HG03135 (cell line): ENCODE measurements around the gene FAM234B.
"Not testable (repeated sequence)": the region's sequence is repeated elsewhere in the genome, so short reads cannot be mapped to it uniquely, and the experiment has no call there.

ENCODE experiments used
- ATAC-seq: cut with Tn5 transposase; IDR thresholded peaks from one replicate; pipeline ENCODE4 v1.9.1; 2021; ENCODE audit warnings: mild to moderate bottlenecking, moderate library complexity; ENCODE audit not compliant: unreplicated experiment

FAM234B gene

GRCh38 chr12:13023811-13024530 lies 20.2 kb upstream of the FAM234B start:
- ATAC-seq = no peak

DNA sequence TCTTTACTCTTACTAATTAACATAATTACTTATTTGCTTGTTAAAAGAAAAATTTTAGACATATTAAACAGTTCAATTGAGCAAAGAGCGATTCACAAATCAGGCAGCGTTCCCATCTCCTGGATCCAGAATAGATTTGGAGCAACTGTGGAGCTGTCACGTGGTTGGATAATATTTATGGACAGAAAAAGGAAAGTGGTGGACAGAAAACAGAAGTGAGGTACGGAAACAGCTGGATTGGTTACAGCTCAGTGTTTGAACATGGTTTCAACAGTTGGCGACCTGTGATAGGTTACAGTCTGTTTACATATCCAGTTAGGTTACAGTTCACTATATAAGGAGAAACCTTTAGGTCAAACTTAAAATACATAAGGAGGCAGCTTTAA lies 19.7 kb upstream of the FAM234B start:
- no peak for ATAC-seq

DNA sequence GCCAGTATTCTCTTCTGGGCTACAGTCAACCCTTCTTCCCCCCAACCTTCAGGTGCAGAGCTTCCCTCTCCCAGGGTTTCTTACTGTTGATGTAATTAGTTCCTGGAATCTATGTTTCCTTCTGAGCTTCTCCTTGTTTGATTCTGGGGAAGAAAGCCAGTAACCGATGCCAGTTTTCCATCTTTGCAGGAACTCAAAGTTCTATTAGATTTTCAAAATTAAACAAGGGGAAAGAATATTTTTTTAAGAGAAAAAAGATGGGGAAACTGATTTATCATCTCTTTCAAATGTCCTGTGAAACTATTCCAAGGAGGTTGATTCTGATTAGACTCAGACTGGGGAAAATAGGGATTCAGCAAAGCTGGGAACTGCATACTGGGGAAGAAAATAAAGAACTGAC lies 17.9 kb upstream of the FAM234B start:
- ATAC-seq = no peak

DNA sequence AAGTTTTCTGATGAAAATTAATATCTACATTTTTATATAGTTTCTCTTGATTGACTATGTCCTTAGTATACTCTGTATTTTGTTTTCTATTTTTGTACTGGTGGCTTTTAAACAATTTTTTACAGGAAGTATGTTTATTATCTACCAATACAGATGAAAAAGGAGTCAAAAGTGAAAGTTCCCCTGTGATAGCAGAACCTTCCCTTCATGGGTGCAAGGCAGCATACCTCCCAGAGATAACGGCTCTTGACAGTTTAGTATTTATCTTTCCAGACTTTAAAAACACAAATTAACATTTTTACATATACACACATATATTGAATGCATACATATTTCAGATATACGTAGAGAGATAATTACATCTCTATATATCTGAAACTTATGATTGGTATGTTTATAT lies 17.1 kb upstream of the FAM234B start:
- no peak for ATAC-seq

DNA sequence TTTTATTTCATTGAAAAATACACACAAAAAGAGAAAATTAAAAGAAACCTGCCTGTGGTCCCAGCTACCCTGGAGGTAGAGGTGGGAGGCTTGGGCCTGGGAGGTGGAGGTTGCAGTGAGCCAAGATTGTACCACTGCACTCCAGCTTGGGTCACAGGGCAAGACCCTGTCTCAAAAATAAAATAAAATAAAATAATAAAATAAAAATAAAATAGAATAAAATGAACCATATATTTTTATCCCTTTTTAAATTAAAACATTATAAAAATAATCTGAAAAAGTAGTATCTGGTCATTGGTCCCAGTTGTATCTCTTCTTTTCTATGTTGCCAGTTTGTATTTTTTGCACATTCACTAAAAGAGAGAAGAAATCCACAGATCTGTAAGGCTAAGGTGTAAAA lies 16.7 kb upstream of the FAM234B start:
- ATAC-seq = no peak

DNA sequence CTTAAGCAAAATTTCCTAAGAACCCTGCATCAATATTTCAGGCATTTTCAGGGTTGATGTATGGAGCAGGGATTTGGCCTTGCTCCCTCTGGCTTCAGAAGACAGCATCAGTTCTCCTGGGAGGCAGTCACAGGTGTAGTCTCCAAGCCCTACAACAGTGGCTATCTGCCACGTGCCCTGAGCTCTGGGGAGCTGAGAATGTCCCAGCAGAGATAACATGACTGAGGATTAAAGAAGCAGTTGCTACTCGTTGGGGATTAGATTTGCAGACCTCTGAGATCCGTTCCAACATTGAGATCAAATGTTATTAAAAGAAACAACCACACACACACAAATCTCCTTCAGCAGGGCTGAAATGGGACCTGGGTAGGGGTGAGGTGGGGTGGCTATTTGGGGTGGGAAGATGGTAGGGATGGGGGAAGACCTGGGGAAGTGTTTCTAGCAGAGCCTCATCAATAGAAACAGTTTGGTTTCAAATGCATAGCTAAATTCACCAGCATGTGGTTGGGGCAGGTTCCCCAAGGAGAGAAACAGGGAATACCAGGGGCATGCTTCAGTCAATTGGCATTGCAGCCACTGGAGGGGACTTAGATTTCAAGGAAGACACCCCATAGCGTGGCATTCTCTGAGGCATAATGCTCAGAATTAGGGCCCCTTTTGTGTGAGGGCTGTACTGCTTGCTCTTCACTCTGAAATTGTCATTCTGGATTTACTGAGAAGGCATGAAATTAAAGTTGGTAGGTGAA lies 15.2 kb upstream of the FAM234B start:
- no peak for ATAC-seq

DNA sequence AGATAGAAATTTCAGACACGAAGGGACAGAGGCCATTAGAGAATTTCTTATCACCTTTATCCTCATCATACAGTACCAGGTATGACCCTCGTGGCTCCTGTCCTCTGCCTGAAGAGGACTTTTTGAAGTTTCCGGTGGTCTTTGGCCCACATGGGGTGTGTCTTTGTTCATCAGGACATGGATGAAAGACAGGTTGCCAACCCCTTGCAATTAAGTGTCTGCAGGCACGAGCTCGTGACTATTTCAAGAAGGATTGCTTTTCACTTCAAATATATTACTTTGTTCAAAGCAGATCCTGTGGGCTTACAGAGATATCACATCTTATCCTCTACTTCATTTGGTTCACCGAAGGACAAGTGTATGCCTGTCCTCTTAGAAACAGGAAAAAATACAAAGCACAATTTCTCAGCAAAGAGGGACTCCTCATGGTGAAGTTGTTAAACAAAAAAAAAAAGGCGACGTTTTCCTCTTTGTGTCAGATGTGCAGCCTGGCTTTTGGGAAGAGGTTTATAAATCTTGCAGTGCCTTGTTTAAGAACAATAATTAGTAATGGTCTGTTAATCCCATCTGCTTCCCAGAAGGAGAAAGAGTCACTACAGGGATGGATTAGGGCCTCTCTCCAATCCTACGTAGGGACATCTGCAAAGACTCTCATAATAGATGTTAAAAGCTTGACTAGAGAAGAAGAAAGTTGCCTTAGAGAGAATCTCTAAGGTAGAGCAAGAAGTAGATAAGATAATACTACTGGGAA lies 13.5 kb upstream of the FAM234B start:
- ATAC-seq = no peak

DNA sequence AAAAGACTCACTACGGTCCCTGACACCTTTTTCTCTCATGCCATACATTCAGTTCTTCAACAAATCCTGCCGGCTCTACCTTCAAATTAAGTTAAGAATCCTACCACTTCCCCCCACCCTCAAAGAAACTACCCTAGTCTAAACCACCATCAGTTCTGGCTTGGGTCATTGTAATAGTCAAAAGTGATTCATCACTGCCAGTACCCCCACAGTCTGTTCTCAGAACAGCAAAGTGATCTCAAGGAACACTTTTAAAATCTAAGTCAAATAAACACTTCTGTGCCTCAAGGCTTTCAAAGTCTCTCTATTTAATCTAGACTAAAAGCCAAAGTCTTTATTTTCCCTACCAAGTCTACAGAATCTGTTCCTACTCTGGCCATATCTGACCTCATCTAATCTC lies 12.0 kb upstream of the FAM234B start:
- ATAC-seq = no peak

- no peak for ATAC-seq
Measured at GRCh38 chr12:13033476-13033875, 10.7 kb upstream of the FAM234B start.

GRCh38 chr12:13035335-13035734 lies 8.8 kb upstream of the FAM234B start:
- ATAC-seq = not testable (repeated sequence)

DNA sequence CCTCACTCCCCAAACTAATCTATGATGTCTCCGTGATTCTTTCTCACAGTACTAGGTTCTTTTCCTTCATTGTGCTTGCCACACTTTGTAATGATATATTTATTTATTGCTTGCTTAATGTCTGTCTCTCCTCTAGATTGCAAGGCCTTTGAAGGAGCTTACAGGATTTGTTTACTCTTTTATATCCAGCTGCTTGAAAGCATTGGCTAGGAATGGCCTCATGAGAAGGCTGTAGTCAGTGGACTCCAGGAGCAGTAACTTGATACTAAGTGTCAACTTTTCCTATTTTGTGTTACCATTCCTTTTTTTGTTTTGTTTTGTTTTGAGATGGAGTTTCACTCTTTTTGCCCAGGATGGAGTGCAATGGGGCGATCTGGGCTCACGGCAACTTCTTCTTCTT lies 7.3 kb upstream of the FAM234B start:
- no peak for ATAC-seq

DNA sequence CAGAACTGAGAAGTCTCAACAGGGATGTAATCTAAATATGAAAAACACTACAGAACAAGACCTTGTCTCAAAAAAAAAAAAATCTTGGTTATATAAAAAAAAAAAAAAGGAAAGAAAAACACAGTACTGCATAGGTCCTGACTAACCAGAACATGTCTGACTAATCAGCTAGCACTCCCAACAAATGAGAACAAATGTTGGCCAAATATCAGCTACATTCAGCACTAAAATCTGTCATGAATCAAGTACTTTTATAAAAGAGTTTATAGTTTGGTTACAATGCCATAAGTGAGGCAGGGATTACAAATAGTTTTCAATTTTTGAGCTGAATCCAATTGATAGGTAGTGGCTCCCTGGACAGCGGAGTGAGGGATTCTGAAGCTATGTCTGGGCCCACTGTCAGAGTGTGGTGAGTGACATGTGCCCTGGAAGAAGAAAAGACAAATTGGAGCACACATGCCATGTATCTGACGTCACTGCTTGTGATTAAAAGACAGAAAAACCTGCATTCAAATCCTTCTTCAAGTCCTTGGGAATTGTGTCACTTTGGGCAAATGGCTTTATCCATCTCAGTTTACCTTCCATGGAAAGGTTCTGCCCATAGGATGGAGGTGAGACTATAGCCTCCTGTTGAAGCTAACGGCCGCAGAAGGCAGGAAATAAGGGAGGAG lies 5.6 kb upstream of the FAM234B start:
- no peak for ATAC-seq

DNA sequence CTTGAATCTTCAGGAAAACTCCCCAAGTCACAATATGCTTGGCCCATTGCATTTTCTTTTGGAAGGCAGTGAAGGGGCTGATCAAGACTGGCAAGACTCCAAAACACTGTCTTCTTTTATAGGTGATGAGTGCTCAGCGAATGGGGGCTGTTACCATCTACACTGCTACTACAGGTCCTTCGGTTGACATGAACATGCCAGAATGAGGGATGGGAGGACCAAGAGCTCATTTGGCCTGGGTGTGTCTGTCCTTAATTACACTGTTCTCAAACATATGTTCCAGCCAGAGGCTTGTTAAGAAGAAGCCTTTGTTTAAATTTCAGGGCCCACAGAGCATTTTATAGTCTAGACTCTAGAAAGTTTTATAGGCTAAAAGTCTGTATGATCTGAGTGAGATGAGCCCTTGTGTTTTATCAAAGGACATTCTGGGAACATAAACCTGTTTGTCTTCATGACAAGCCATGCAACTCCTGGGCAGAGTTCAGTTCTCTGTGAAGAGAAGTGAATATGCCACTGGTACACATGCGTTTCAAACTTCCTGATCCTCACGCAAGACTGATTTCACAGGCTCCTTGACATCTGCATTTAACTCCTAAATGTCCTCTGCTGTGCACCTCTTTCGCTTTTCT lies 4.7 kb upstream of the FAM234B start:
- ATAC-seq = no peak

DNA sequence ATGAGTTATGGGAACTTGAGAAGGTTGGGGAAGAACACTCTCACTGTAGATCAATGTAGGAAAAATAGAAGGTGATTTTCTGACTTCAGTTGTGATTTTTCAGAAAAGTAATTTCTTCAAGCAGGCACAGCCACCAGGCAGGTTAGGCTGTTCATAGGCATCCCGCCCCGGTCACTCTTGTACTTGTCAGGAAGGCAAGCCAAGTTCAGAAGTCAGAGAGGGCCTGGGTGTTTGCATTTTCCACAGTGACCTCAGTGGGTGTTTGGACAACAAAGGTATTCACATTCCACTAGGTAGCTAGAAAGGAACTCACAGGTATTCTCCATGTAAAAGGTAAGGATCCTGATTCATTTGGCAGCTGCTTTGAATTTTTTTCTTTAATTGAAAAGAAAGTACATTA lies 3.0 kb upstream of the FAM234B start:
- ATAC-seq = no peak

DNA sequence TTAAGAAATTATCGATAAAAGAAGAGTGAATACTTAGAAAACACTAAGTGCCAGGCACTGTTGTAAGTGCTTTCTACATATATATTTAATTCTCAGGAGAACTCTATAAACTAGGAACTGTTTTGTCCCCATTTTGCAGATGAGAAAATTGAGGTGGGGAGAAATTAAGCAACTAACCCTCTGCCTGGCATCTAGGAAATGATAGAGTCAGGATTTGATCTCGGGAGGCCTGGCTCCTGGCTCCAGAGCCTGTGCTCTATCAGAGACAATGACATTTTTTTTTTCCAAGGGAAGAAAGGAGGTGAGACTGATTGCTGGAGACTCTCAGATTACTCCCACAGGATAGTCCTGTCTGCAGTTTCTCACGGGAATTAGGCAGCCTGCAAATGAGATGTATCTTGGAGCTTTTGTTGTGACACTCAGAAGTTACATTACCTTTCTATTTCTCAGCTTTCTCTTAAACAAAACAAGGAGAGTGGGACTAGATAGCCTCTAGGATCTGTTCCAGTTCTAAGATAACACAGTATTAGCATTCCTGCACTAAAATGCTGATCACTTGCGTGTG lies 1.4 kb upstream of the FAM234B start:
- no peak for ATAC-seq

DNA sequence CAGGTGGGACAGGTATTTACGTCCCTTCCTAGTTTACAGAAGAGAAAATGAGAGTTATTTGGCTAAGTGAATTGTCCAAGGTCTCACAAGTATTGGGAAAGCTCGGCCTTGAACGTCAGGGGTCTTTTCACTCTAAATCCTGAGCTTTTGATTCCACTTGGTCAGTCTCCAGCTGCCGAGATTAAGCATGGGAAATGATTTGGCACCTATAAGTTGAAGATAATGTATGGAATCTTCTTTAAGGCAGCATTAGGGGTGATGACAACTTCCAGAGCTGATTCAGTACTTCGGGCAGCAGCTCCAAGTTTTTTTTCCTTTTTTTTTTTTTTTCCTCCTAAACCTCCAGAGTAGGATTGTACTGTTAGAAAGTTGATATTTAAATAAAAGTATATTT lies 722 bp downstream of the FAM234B start:
- no peak for ATAC-seq

DNA sequence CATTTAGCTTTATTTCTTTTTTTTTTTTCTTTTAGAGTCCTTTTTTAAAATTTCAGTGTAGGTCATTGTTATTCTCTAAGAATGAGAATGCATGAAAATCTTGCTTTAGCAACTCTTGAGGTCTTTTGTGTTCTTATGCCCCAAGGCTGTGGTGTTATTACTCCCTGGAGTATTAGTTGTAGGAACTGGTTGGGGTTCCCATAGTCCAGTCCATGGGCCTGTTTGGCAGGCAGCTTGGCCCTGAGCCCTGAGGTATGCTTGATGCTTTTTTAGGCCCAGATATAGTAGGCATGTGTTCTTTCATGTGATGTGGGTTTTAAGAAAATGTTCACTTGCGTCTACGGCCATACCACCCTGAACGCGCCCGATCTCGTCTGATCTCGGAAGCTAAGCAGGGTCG lies 1.6 kb downstream of the FAM234B start:
- no peak for ATAC-seq

DNA sequence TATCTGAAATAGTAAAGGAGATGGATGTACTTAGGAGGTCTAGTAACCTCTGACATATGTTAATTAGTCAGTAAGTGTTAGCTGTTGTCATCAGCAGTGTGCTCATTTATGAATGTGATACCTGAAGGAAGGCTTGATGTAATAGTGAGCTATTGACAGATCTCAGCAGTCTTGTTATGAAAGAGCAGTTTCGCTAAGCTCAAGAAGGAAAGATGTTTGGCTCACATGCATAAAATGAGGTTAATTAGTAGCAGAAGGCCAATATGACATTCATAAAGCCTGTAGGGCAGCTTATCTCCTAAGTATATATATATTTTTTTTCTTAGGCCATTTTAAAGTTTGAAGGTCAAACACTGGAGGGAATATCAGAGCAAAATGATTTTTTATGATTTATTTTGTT lies 2.8 kb downstream of the FAM234B start:
- ATAC-seq = no peak

DNA sequence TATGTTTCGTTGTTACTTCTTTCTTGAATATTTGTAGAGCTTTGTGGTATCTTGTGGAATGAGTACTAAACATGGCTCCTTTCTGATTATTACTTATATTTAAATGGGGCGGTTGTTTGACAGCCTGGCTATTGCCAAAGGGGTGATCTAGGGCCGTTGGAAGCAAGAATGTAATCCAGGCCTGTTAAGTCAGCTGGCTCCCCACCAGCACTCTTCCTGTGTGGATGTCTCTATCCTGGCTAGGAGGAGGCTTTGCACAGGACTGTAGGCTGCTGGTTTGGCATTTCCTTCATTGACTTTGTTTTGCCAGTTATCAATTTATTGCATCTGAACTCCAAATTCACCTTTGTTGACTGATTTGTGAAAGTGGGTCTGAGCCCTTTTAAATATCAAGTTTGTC lies 5.6 kb downstream of the FAM234B start:
- no peak for ATAC-seq

DNA sequence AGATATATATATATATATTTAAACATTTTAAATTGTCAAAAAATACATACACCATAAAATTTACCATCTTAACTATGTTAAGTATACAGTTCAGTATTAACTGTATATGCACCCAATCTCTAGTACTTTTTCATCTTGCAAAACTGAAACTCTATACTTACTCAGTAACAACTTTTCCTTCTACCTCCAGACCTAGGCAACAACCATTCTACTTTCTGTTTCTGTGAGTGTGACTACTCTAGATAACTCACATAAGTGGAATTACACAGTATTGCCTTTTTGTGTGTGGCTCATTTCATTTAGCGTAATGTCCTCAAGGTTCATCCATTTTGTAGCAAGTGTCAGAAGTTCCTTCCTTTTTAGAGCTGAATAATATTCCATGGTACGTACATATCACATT lies 8.2 kb downstream of the FAM234B start:
- ATAC-seq = no peak

GRCh38 chr12:13053617-13054016 lies 9.4 kb downstream of the FAM234B start:
- ATAC-seq = not testable (repeated sequence)
